ENCODE measurements around the gene RNU6-9.

DNA sequence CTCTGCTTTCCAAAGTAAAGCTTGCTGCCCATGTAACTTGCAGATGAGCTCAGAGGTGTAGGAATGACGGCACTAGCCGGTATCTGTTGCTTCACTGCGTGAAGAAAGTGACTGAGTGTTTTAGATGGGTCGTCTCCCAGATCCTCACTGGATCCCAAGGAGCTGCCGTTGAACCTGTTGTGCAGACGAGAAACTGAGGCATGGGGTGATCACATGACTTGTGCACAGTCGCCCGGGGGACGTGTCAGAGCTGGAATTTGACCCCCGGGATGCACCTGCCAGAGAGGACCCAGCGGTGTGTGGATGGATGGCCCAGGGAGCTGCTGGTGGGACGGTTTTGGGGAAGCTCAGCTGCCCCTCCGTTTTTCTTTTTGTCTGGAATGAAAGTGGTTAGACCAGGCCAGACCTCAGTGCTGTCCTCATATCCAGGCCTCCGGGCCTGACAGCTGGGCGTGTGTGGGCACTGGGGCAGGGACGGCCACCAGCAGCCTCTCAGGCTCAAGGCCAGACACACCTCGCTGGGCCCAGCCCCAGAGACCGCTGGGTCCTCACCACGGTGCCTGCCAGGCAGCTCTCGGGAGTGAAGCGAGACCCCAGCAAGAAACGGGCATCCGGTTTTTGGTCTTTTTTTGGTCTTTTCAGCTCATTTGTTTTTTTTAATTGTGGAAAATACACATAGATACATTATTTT, 45.1 kb downstream of the RNU6-9 start:
- TF ChIP-seq, protein P1, sequence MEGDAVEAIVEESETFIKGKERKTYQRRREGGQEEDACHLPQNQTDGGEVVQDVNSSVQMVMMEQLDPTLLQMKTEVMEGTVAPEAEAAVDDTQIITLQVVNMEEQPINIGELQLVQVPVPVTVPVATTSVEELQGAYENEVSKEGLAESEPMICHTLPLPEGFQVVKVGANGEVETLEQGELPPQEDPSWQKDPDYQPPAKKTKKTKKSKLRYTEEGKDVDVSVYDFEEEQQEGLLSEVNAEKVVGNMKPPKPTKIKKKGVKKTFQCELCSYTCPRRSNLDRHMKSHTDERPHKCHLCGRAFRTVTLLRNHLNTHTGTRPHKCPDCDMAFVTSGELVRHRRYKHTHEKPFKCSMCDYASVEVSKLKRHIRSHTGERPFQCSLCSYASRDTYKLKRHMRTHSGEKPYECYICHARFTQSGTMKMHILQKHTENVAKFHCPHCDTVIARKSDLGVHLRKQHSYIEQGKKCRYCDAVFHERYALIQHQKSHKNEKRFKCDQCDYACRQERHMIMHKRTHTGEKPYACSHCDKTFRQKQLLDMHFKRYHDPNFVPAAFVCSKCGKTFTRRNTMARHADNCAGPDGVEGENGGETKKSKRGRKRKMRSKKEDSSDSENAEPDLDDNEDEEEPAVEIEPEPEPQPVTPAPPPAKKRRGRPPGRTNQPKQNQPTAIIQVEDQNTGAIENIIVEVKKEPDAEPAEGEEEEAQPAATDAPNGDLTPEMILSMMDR (IDR thresholded peaks at IDR 0.05), result no peak
- no peak for TF ChIP-seq POLR2A (IDR thresholded peaks at IDR 0.05)
